Neutrophil (primary cell): ENCODE results near the gene LRRC43.
A peak's percentile ranks its signal among the peaks of the same experiment; 100 is the strongest.

Experiments used
- H3K27ac ChIP-seq: fragments of 200-600 bp; sonication (generic); 2 replicates; pipeline ENCODE4 v1.5.1; 2016; ENCODE audit warnings: mild to moderate bottlenecking, moderate library complexity
- H3K27me3 ChIP-seq: fragments of 200-600 bp; sonication (generic); 2 replicates; pipeline ENCODE4 v1.6.0; 2016; ENCODE audit warnings: mild to moderate bottlenecking
- H3K36me3 ChIP-seq: fragments of 200-600 bp; sonication (generic); 2 replicates; pipeline ENCODE4 v1.5.1; 2017
- H3K4me1 ChIP-seq, 2 experiments: fragments of 200-600 bp in 1 of 2; sonication (generic) in 1 of 2; 1 replicate in 1 of 2; 2 replicates in 1 of 2; pipeline versions ENCODE4 v1.5.1 to v1.6.1; 2013 to 2016; ENCODE audit warnings: low read depth in 1 of 2, low read length in 1 of 2, mild to moderate bottlenecking in 1 of 2, moderate library complexity in 1 of 2; ENCODE audit not compliant: control insufficient read depth in 1 of 2, insufficient read depth in 1 of 2
- H3K4me3 ChIP-seq, 2 experiments: fragments of 200-600 bp in 1 of 2; sonication (generic) in 1 of 2; 1 replicate in 1 of 2; 2 replicates in 1 of 2; pipeline ENCODE4 v1.5.1; 2013 to 2016; ENCODE audit warnings: low read depth in 1 of 2, low read length in 1 of 2, mild to moderate bottlenecking in 1 of 2, moderate library complexity in 1 of 2
- H3K9me3 ChIP-seq: fragments of 200-600 bp; sonication (generic); 2 replicates; pipeline ENCODE4 v1.5.1; 2016
- CTCF ChIP-seq: fragments of 200-600 bp; sonication (generic); IDR thresholded peaks from 2 replicates; pipeline ENCODE4 v1.5.1; 2016; ENCODE audit warnings: antibody characterized with exemption

LRRC43 gene

GRCh38 chr12:122183588-122183940, 641 bp downstream of the LRRC43 start:
- Histone ChIP-seq H3K27me3 (peaks cover 40% of the 10 kb centered on the region), H3K36me3 (no peaks in the 10 kb centered on the region), H3K4me3 (peak overlapping the region in 1 of 2 experiments; percentile 33), H3K4me1 (peaks cover 14% of the 10 kb centered on the region in 2 experiments), H3K9me3 (no peaks in the 10 kb centered on the region), H3K27ac (no peak overlapping the region)
- no peak for TF ChIP-seq CTCF

GRCh38 chr12:122184517-122184916, 1.6 kb downstream of the LRRC43 start:
- no peaks in the 10 kb centered on the region for H3K9me3 ChIP-seq
- H3K27ac ChIP-seq = no peak overlapping the region
- H3K4me3 ChIP-seq = no peak overlapping the region
- no peak for TF ChIP-seq CTCF
- no peaks in the 10 kb centered on the region for H3K36me3 ChIP-seq
- peaks cover 40% of the 10 kb centered on the region for H3K27me3 ChIP-seq
- H3K4me1 ChIP-seq = peaks cover 14% of the 10 kb centered on the region in 2 experiments

GRCh38 chr12:122185079-122185478, 2.2 kb downstream of the LRRC43 start:
- Histone ChIP-seq H3K27me3 (peaks cover 40% of the 10 kb centered on the region), H3K4me1 (peaks cover 14% of the 10 kb centered on the region in 2 experiments), H3K4me3 (no peak overlapping the region), H3K27ac (no peak overlapping the region), H3K9me3 (no peaks in the 10 kb centered on the region), H3K36me3 (no peaks in the 10 kb centered on the region)
- TF ChIP-seq CTCF = no peak

- TF ChIP-seq CTCF = no peak
- Histone ChIP-seq H3K4me3 (no peak overlapping the region), H3K9me3 (no peaks in the 10 kb centered on the region), H3K36me3 (no peaks in the 10 kb centered on the region), H3K27me3 (peaks cover 40% of the 10 kb centered on the region), H3K27ac (no peak overlapping the region), H3K4me1 (peaks cover 14% of the 10 kb centered on the region in 2 experiments)
Observed at GRCh38 chr12:122185494-122186082, 2.7 kb downstream of the LRRC43 start.

GRCh38 chr12:122187466-122187865, 4.5 kb downstream of the LRRC43 start:
- Histone ChIP-seq H3K36me3 (no peaks in the 10 kb centered on the region), H3K27ac (no peak overlapping the region), H3K4me1 (peaks cover 14% of the 10 kb centered on the region in 2 experiments), H3K4me3 (no peak overlapping the region), H3K9me3 (no peaks in the 10 kb centered on the region), H3K27me3 (peaks cover 29% of the 10 kb centered on the region)
- no peak for TF ChIP-seq CTCF
